A204.1 (cell line): Measurements from ENCODE around the gene SCAPER.

Experiments used
- FAIRE-seq: peaks from 2 replicates; lab custom pipeline; 2012; peaks lifted over from hg19 to GRCh38; lab: Jason Lieb, UNC

The SCAPER gene

DNA sequence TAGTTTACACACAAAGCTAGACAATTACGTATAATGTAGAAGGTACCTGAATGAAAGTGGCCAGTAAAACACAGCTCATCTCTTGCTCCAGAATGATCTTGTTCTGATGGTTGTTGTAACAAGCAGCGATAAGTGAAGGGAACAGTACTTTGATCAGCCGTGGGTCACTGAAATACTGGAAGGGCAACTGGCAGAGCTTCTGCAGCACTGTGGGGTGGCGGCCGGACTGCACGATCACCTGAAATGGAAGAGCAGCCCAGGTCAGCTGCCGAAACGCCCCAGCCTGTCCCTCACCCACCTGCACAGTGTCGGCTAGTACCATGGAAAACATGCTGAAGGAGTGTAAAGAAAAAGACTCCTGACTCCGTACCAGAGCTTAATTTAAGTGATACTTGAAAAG is 551.2 kb downstream of the SCAPER start:
- FAIRE-seq = no peak

DNA sequence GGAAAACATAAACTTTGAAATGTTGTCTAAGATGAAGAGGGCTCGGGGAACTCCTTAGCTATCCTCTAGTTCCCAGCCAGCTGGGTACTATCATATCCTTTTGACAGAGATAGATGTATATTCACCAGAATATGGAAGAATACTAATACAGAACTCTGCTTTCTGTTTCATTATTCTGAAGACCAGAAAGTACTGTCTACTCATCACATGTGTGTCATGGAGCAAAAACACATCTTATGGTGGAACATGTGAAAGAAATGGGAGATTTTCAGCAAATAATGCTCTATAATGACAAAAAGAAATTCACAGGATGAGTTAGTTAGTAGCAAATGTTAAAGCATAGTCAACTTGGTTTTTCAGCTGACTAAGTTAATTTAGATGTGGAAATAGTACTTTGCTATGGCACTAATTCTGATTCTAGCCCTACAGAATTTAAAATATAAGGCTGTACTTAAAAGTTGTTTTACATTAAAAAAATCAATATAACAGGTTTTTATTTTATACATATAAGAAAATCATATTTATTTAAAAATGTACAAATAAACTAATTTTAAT is 552.0 kb downstream of the SCAPER start:
- peak; percentile 85 for FAIRE-seq

DNA sequence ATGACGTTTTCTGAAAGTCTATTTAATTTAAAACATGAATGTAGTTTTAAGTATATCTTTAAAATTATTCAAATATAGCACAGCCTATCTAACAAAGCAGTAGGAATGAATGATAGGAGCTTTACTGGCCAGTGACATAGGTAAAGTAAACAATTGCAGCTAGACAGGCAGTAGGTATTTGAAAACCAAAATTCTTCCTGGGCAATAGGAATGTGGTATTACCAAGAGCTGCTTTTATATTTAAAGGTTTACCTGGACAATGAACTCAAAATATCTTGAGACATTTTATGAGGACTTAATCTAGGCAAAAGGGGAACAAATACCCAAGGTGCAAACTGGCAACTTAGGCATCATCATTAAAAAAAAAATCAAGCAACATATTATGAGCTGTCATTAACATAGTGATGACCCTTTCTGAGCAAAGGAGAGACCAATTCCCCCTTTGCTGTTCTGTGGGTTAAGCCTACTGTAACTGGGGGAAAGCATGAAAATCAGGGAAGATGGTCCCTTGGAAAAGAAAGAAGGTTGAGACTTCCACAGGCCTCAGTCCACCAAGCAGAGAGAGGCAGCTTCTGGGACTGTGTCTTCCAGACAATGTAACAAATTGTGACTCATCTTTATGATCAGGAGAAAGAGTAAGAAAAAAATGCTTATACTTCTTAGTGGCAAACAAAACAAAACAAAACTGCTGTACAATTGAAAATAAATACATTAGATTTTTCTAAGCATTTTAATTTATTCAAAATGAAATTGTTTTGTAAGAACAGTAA is 555.7 kb downstream of the SCAPER start:
- no peak for FAIRE-seq

DNA sequence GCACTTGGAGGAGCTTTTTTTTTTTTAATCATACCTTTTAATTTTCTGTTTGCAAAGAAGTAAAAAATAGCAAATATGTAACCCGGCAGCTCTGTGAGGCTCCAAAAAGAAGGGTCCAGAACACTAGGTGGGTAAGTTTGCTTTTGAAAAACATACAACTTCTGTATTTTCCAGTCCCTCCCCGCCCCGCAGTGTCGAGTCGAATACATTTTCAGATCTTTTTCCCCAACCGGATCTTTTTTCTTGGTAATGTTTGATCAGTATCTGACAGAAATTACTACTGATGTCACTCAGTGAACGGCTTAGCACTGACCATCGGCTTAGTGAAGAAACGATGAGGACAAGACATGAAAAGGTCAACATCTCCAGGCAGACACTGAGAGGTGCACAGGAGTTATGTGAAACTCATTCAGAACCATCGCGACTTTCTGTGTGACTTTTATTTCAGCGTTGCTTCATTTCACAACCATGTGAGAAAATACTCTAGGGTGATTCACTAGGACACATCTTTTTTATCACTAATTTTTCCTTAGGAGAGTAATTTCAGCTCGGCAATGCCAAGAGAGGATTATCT is 557.6 kb downstream of the SCAPER start:
- no peak for FAIRE-seq

DNA sequence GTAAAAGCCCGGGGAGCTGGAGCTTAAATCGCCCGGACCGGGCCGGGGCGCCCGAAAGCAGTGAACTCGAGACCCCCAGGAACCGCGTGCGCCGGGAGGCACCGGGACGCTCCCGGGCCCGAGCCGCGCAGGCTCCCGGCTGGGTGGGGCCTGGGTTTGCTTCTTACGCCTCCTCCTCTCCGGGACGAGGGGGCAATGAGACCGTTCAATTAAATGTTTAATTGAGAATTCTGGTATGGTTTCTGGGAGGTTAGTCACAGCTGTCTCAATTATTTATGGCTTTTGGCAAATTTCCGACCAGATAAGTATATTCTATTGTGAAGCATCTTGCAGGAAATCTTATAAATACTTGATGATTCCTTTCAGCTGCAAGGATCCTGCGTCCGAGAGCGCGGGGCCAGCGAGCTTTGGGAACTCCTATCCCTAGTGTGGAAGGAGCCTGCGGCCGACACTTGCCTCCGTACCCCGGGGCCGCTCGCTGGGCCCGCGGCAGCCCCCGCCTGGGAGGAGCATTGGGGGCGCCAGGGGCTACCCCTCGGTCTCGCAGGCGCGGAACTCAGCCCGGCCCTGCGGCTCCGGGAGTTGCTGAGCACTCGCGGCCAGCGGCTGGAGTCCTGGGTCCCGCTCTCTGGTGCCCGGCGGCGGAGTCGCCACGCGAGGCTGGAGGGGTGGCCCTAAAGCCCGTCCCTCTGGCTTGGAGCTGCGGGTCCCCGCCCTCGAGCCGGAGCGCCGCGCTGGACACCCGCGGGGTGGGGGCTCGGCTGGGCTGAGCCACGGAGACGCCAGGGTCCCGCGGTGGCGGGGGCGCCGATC is 558.3 kb downstream of the SCAPER start:
- FAIRE-seq = no peak

DNA sequence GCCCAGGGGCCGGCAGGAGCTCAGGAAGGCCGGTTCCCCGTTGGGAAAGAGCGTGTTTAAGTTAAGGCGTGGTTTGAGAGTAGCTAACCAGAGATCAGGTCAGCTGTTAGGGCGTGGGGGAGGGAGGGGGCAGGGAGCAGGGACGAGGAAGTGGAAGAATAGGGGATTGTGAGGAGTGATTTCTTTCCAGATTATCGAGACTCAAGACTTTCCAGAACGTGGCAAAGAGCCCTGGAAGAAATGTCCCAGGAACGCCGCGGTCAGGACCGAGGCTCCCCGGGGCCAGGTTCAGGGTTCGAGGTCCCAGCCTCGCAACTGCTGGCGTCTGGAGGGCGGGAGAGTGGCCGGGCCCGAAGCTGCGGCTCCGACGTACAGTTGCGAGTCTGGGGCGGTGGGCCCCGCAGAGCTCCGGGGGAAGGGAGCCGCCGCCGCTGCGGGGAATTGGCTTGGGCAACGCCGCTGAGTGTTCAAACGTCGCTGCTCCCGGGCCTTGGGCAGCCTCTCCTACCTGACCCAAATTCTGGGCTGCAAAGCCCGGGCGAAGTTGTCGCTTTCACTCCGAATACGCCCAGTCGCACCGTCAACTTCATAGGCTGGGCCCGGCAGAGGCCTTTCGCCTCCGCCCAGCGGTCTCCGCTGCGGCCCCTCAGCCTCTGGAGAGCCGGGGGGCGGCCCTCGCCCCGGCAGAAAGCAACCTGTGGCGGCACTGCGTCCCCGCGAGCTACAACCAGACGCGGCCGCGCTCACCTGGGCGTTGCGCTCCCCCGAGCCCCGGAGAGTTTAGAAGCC is 559.1 kb downstream of the SCAPER start:
- no peak for FAIRE-seq

DNA sequence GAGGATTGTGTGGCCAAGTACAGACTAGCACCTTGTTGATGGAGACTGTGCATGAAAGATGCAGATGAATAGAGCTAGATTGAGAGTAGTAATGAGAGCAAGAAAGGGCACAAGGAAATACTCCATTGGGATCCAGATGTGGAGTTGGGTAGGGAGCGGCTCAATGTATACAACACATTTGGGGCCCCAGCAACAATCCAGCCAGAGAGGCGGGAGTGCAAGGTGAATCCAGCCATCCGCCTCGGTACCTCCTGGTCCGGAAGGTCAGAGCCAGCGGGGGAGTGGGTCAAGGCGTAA is 559.6 kb downstream of the SCAPER start:
- no peak for FAIRE-seq

DNA sequence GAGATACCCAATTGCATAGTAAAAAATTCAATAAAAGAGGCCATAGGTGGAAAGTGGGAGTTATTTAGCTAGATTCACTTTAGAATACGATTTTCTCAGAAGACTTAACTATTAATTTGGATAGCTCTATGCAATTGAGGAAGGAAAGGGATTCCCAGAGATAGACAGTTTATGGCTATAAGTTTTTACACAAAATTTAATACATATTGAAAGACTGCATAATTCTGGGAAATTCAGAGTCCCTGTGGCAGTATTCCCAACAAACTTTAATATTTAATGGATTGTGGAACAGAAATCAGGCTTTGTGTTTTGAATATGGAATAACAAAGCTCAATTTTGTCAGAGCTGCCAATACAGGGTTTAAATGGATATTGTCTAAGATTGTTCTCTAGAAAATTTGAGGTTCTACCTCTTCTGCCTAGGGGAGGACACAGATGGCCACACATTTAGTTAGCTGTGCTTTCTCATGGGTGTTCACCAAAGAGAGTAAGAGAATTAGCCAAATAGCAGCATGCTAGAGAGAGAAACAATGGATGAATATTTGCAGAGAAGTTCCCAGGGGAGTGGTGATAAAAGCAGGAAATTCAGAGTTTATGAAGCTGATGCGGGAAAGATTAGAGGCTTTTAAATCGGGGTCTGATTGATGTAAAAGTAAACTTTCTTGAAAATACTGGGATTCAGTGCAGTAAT is 560.1 kb downstream of the SCAPER start:
- FAIRE-seq = no peak

DNA sequence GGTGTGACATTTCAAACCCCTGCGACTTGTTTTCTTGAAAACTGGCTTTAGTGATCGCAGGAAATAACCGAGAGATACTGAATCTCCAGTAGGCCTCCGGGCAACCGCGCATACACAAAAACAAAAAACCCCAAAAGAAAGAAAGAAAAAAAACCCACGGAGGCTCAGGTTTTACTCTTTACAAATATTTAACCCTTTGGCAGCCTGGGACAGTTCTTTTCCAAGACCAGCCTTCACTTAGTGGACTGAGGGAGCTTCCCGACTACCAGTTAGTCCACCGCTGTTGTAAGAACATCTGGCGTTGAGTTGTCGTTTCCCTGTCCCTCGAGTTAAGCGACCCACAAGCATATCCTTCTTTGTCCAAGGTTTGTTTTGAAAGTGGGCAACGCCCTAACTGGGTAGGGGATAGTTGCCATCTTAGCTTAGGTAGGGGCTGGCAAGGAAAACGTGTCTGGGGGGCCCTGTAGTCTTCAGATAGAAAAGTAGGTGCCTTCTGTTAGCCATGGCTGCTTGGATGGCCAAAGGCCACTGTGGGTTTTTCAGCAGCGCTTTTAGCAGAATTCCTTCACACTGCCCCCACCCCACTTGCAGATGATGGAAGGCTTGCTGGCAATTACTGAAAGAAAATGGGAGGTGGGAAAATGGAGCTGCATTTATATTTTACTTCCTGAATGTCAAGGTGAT is 561.7 kb downstream of the SCAPER start:
- no peak for FAIRE-seq

DNA sequence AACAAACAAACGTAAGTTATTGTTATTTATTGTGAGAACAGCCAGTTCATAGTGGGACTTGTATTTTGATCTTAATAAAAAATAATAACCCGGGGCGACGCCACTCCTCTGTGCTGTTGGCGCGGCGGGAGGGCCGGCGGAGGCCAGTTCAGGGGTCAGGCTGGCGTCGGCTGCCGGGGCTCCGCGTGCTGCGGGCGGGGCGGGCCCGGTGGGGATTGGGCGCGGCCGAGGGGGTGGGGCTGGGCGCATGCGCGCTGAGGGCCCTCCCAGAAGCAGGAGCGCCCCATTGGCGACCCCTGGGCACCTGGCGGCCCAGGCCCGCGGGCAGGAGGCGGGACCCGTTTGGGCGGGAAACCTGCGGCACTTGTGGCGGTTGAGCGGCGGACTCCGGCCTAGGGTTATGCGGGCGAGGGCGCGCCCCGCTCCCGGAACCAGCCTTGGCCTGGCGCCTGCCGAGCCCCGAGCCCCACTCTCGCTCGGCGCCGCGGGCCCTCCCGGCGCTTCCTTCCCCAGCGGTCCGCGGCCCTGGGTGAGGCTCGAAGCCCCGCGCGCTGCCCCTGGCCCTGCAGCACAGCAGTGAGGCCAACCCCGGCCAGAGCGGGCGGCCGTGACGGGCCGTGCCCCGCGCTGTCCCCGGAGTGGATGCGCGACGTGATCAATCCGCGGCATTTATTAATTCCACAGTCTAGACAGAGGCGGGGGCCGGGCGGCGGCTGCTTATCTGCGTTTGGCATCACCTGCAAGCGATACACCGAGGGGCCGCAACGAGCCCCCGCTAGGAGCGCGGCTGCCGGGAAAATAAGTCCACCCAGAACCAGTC is 562.5 kb downstream of the SCAPER start:
- FAIRE-seq = no peak

DNA sequence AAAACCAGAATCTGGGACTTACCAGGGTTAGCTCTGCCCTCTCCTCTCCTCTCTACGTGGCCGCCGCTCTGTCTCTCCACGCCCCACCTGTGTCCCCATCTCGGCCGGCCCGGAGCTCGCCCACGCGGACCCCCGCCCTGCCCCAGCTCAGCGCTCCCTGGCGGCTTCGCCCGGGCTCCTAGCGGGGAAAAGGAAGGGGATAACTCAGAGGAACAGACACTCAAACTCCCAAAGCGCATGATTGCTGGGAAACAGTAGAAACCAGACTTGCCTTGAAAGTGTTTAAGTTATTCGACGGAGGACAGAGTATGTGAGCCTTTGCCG is 563.1 kb downstream of the SCAPER start:
- no peak for FAIRE-seq

DNA sequence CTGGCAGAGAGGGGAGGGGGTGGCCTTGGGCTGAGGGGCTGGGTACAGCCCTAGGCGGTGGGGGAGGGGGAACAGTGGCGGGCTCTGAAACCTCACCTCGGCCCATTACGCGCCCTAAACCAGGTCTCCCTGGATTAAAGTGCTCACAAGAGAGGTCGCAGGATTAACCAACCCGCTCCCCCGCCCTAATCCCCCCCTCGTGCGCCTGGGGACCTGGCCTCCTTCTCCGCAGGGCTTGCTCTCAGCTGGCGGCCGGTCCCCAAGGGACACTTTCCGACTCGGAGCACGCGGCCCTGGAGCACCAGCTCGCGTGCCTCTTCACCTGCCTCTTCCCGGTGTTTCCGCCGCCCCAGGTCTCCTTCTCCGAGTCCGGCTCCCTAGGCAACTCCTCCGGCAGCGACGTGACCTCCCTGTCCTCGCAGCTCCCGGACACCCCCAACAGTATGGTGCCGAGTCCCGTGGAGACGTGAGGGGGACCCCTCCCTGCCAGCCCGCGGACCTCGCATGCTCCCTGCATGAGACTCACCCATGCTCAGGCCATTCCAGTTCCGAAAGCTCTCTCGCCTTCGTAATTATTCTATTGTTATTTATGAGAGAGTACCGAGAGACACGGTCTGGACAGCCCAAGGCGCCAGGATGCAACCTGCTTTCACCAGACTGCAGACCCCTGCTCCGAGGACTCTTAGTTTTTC is 563.6 kb downstream of the SCAPER start:
- no peak for FAIRE-seq

DNA sequence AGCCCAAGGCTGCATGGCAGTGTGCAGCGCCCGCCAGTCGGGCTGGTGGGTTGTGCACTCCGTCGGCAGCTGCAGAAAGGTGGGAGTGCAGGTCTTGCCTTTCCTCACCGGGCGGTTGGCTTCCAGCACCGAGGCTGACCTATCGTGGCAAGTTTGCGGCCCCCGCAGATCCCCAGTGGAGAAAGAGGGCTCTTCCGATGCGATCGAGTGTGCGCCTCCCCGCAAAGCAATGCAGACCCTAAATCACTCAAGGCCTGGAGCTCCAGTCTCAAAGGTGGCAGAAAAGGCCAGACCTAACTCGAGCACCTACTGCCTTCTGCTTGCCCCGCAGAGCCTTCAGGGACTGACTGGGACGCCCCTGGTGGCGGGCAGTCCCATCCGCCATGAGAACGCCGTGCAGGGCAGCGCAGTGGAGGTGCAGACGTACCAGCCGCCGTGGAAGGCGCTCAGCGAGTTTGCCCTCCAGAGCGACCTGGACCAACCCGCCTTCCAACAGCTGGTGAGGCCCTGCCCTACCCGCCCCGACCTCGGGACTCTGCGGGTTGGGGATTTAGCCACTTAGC is 564.3 kb downstream of the SCAPER start:
- no peak for FAIRE-seq

DNA sequence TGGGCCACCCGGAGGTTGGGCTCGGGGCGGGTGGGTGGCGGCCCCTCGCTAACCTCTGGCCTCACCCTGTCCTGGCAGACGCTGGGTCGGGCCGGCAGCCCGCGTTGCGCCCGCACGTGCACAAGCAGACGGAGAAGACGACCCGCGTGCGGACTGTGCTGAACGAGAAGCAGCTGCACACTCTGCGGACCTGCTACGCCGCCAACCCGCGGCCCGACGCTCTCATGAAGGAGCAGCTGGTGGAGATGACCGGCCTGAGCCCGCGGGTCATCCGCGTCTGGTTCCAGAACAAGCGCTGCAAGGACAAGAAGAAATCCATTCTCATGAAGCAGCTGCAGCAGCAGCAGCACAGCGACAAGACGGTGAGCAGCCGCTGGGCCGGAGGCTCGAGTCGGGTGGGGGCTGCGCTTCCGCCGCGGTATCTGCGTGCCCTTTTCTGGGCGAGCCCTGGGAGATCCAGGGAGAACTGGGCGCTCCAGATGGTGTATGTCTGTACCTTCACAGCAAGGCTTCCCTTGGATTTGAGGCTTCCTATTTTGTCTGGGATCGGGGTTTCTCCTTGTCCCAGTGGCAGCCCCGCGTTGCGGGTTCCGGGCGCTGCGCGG is 564.8 kb downstream of the SCAPER start:
- FAIRE-seq = no peak

DNA sequence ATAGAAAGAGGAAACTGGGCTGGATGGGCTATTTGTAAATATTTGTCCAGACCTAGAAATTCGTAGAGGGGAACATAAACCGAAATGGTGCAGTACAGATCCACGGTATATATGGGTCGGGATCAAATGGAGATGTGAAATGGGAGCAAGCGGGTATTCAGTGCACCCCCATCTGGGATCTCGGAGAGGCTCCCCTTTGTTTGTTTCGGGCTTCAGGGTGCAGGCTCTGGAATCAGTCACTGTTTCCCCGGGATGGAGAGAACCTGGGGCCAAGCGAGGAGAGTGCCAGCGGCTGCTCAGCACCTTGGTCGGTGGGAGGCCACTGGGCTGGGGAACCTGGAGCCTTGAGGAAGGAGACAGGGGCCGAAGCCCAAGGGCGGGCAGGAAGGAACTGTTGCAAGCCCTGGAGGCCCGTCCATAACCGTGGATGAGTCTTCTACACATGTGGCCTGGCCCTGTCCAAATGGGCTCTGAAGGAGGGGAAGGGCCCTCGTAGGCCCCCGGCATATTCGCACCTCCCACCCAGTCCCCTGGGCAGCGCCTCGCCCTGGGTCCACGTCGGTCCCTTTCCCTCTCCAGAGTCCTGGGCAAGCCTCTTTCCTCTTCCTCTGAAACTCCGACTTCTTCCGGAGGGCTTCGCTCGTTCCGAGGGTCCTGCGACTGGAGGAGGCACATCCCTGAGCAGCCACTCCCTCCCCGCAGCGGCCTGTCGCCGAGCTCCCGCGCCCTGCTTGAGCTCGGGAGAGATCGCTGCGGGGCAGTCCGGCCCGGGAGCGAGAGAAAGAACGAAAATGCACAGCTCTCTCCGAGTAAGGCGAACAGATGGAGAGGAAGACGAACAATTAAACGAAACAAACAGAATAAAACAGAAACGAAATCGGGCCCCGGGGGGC is 565.6 kb downstream of the SCAPER start:
- FAIRE-seq = no peak

DNA sequence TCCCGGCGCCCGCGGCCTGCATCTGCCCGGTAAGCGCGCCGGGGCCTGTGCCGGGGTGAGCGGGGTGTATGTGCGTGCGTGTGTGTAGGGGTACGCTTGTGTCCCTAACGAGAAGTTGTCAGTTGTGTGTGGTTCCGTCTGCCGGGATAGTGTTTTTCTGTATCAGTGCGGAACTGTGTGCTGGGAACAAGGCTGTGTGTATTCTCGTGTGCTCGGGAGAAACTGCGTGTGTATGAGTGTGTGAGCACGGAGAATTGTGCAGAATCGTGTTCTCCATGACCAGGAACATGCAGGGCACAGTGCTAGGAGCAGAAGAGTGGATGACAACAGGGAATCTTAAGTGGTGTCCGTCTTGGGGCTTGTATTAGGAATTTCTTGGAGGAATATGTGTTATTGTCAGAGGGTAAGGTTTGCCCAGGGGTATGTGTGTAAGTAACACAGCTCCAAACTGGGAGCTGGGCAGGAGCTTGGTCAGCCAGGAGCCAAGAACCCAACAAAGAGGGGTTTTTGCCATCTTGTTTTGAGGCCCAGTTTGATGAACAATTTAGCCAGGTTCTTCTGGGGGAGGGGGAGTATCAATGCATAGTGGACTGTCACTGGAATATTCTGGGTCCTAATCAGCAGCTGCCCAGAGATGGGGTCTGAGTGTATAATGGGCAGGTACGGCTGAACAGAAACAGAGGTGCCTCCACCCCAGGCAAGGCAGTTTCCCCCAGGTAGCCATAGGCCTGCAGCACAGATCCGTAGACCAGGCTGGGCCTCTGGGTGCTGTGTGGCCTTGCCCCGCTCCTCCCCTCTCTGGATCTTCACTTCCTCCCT is 566.4 kb downstream of the SCAPER start:
- no peak for FAIRE-seq
